ENCODE data around the gene NKAIN1. TPM values are rescaled to one million over a fixed set of nuclear protein-coding genes. Genes with fewer than 3 reads are reported as not detected.
"Not testable (repeated sequence)": the region's sequence is repeated elsewhere in the genome, so short reads cannot be mapped to it uniquely, and the experiment has no call there.

Gene NKAIN1
- total and polyA plus RNA-seq, 2 of the 13 experiments (the other 11 are each of a cell fraction or from before 2014, with no cell fraction given), result 0.29 to 0.40 TPM

GRCh38 chr1:31137873-31138272, 101.8 kb downstream of the NKAIN1 start:
- H3K36me3 ChIP-seq (replicated peaks in 1 of 2; ENCODE audit: control insufficient read depth in 1 of 2, insufficient read depth in 2 of 2, low read length in 2 of 2); in situ Hi-C loops (cut with HindIII; ENCODE audit: extremely low pct_ligation_motif_present, low pct_unique_long_range_greater_than_20kb); H3K27ac ChIP-seq (ENCODE audit: extremely low read length, insufficient read depth, low read length); H3K9me3 ChIP-seq (ENCODE audit: low read length); CTCF ChIA-PET (ENCODE audit: low intra/inter-chr PET ratio, low total read pairs); H3K79me2 ChIP-seq (ENCODE audit: insufficient read depth, low read length); H3K27me3 ChIP-seq (ENCODE audit: control insufficient read depth in 1 of 2, insufficient read depth in 2 of 2, low read length in 2 of 2); BruUV-seq (replicated peaks); FAIRE-seq; H3K4me3 ChIP-seq (replicated peaks in 1 of 3; ENCODE audit: insufficient read depth in 1 of 3, low read depth in 2 of 3, low read length in 3 of 3); H3K4me1 ChIP-seq (ENCODE audit: insufficient read depth, low read length); H4K20me1 ChIP-seq (ENCODE audit: insufficient read depth, low read length); H3K9ac ChIP-seq (ENCODE audit: insufficient read depth, low read depth, low read length); POLR2A ChIA-PET; DNase-seq (ENCODE audit: low spot score); H2AFZ ChIP-seq (ENCODE audit: low read length); H3K4me2 ChIP-seq (ENCODE audit: low read depth, low read length); ATAC-seq; intact Hi-C loops (cut with micrococcal nuclease; ENCODE audit: unreplicated experiment): not testable (repeated sequence)
- WGBS (ENCODE audit: low lambda C conversion rate), result 59% methylated on average over 3 of the region's 3 CpGs

DNA sequence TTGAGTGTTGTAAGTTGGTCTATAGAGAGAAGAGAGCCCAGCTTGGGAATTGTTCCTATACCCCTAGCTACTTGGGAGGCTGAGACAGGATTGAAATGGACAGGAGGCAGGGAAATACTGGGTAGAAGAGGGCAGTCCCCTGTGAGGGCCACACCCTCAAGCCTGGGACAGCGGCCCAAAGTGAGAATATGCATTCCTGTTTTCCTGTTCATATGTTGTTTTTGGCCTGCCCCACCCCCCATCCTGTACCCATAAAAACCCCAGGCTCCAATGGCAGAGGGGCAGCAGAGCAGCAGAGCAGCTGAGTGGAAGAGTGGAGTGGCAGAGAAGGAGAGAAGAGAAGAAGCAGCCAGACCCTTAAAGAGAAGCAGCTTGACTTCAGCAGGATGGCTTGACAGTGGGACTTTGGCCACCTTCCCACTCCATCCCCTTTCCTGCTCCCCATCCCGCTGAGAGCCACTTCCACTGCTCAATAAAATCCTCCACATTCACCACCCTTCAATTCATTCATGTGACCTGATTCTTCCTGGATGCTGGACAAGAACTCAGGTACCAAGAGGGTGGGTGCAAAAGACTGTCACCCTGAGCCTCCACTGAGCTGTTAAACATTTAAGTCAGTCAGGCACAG, 103.6 kb downstream of the NKAIN1 start:
- BruUV-seq (replicated peaks), result no TSS peak
- POLR2A ChIA-PET, result no interaction called here
- Histone ChIP-seq H3K4me1 (ENCODE audit: insufficient read depth, low read length) (no peaks in the 10 kb centered on the region), H2AFZ (ENCODE audit: low read length) (no peak overlapping the region), H3K79me2 (ENCODE audit: insufficient read depth, low read length) (no peaks in the 10 kb centered on the region), H3K9ac (ENCODE audit: insufficient read depth, low read depth, low read length) (no peak overlapping the region), H4K20me1 (ENCODE audit: insufficient read depth, low read length) (no peaks in the 10 kb centered on the region), H3K9me3 (ENCODE audit: low read length) (no peaks in the 10 kb centered on the region), H3K27me3 (ENCODE audit: control insufficient read depth in 1 of 2, insufficient read depth in 2 of 2, low read length in 2 of 2) (no peaks in the 10 kb centered on the region), H3K4me2 (ENCODE audit: low read depth, low read length) (no peak overlapping the region), H3K36me3 (replicated peaks in 1 of 2; ENCODE audit: control insufficient read depth in 1 of 2, insufficient read depth in 2 of 2, low read length in 2 of 2) (no peaks in the 10 kb centered on the region), H3K4me3 (replicated peaks in 1 of 3; ENCODE audit: insufficient read depth in 1 of 3, low read depth in 2 of 3, low read length in 3 of 3) (no peak overlapping the region), H3K27ac (ENCODE audit: extremely low read length, insufficient read depth, low read length) (no peak overlapping the region)
- DNase-seq (ENCODE audit: low spot score), result no peak
- no peak for ATAC-seq
- 10% methylated on average over 2 of the region's 2 CpGs for WGBS (ENCODE audit: low lambda C conversion rate)
- intact Hi-C loops (cut with micrococcal nuclease; ENCODE audit: unreplicated experiment), result no loop called here
- CTCF ChIA-PET (ENCODE audit: low intra/inter-chr PET ratio, low total read pairs), result no interaction called here
- in situ Hi-C loops (cut with HindIII; ENCODE audit: extremely low pct_ligation_motif_present, low pct_unique_long_range_greater_than_20kb), result no loop called here
- no peak for FAIRE-seq
- TF ChIP-seq, protein P1, sequence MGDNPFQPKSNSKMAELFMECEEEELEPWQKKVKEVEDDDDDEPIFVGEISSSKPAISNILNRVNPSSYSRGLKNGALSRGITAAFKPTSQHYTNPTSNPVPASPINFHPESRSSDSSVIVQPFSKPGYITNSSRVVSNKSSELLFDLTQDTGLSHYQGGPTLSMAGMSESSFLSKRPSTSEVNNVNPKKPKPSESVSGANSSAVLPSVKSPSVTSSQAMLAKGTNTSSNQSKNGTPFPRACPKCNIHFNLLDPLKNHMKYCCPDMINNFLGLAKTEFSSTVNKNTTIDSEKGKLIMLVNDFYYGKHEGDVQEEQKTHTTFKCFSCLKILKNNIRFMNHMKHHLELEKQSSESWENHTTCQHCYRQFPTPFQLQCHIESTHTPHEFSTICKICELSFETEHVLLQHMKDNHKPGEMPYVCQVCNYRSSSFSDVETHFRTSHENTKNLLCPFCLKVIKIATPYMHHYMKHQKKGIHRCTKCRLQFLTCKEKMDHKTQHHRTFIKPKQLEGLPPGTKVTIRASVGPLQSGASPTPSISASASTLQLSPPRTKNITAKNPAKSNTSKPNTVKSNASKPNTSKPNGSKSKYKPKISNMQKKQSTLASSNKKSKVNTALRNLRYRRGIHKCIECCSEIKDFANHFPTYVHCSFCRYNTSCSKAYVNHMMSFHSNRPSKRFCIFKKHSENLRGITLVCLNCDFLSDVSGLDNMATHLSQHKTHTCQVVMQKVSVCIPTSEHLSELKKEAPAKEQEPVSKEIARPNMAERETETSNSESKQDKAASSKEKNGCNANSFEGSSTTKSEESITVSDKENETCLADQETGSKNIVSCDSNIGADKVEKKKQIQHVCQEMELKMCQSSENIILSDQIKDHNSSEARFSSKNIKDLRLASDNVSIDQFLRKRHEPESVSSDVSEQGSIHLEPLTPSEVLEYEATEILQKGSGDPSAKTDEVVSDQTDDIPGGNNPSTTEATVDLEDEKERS (CRISPR knock-in tag; IDR thresholded peaks at IDR 0.05), result no peak
- TF ChIP-seq ZNF460 (CRISPR knock-in tag; IDR thresholded peaks at IDR 0.05; ENCODE audit: borderline replicate concordance) (no peak), HMGXB3 (CRISPR knock-in tag; IDR thresholded peaks at IDR 0.05; ENCODE audit: borderline replicate concordance) (no peak), MZF1 (CRISPR knock-in tag; IDR thresholded peaks at IDR 0.05; ENCODE audit: borderline replicate concordance) (no peak), NRL (CRISPR knock-in tag; IDR thresholded peaks at IDR 0.05; ENCODE audit: borderline replicate concordance) (no peak), MYNN (CRISPR knock-in tag; IDR thresholded peaks at IDR 0.05; ENCODE audit: low read depth) (no peak), NCOA2 (CRISPR knock-in tag; IDR thresholded peaks at IDR 0.05) (no peak), HDAC1 (CRISPR knock-in tag; IDR thresholded peaks at IDR 0.05) (no peak), STAT5B (CRISPR knock-in tag; IDR thresholded peaks at IDR 0.05) (no peak), ZNF282 (IDR thresholded peaks at IDR 0.05; ENCODE audit: partially characterized antibody) (no peak), HNRNPUL1 (IDR thresholded peaks at IDR 0.05; ENCODE audit: low read depth, low read length) (no peak)

Data from HepG2 (cell line).